Amniotic stem cell (primary cell): ENCODE measurements around the gene TCF25.

ENCODE experiments used
- DNase-seq: peaks from one replicate; lab custom pipeline; 2025; lab: John Stamatoyannopoulos, UW

Gene TCF25

DNA sequence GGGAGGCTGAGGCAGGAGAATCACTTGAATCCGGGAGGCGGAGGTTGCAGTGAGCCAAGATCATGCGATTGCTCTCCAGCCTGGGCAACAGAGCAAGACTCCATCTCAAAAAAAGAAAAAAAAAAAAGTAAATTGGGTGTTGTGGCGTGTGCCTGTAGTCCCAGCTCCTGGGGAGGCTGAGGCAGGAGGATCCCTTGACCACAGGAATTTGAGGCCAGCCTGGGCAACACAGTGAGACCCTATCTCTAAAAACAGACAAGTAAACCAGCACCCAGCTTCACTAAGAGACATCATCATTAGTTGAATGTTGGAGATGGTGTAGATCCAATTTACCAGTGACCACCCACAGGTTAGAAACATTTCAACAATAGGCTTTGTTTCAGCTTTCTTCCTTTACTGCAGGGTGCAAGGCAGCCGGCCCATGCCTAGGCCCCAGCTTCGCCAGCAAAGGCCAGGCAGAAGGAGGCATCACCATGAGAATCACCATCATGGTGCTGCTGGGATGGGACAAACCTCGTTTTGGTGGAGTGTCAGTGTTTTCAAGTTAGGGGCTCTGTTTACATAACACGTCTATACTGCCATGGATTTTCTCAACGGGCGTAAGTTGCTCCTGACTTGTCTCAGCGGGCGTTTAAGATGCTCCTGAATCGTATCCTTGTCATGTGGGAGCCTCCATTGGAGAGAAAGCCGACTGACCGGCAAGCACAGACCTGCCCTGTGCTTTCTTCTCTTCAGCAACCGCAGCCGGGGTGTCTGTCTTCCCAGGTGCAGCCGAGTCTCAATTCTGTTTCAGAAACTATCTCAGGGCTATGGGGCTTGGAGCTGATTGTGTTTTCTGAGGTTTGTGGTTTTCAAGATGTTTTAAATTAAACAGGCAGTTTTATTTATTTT lies 7.3 kb downstream of the TCF25 start:
- DNase-seq, result no peak

GRCh38 chr16:89881368-89881730 lies 8.0 kb downstream of the TCF25 start:
- DNase-seq, result no peak

DNA sequence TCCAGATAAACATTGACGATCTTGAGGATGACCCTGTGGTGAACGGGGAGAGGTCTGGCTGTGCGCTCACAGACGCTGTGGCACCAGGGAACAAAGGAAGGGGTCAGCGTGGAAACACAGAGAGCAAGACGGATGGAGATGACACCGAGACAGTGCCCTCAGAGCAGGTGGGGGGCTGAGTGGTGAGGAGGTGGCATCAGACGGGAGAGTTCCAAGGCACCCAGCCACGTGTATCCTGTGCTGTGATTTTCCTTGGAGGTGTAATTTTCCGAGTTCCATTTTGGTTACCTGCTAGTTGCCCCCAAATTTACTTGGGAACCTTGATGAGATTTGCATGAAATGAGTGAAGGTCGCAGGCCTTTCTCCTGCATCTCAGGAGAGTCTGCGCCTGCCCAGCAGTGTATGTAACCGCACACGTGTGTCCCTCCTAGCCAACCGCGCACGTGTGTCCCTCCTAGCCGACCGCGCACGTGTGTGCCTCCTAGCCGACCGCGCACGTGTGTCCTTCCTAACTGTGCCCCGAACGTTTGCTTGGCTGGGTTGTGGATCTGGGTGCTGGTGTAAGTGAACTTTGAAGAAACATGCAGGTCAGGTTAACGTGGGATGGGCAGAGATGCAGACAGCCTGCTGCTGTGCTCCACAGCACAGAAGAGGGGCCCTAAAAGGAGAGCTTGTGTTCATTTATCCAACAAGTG lies 10.1 kb downstream of the TCF25 start:
- no peak for DNase-seq

GRCh38 chr16:89884041-89884421 lies 10.6 kb downstream of the TCF25 start:
- DNase-seq, result no peak

- DNase-seq, result no peak
These were observed 13.9 kb downstream of the TCF25 start for GRCh38 chr16:89887243-89887642.

DNA sequence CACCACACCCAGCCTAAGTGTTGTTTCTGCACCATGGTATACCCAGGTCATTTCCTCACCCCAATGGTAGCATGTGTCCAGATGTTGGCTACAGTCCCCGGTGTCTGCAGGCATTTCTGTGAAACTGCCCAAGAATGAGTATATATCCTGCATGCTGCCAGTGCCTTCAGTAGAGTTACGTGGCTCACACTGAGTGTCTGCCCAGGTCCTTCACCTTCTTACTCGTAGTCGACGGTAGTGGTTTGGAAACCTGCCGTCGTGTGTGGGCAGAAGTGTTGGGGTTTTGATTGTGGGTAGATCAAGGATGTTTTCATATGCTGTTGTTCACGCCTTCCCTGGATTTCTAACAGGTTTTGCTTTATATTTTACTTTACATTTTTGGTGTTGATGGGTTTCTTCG lies 16.8 kb downstream of the TCF25 start:
- DNase-seq, result no peak

DNA sequence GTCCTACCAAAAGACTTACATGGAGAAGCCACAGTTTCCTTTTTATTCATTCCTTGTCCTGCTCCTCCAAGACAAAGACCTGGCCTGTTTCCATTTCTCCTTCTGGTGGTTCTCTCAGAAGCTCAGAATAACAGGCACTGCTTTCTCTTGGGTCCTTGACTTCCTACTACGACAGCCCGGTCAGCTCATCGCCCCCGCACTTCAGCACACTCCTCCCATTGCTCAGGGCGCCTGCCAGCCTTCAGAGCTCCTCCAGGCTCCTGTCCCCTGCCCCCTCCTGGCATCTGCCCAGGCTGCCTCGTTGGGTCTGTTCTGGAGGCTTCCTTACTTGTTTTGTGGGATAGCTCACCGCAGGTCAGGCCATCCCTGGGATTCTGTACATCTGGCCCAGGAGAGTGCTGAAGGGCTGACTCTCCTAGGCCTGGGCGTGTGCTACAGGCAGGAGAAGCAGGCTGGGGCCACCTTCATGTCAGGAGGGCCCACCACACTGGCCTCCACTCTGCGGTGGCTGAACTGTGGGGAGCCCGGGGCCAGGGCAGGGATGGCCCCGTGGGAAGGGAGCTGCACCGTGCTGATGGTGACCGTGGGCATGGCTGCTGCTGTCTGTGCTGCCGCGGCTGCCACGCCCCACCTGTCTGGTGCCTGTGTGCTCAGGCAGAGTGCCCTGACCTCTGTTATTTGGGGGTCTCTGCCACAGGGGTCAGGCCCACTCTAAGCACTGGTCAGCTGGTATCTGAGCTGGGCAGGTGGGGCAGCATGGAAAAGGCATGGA lies 17.7 kb downstream of the TCF25 start:
- no peak for DNase-seq

DNA sequence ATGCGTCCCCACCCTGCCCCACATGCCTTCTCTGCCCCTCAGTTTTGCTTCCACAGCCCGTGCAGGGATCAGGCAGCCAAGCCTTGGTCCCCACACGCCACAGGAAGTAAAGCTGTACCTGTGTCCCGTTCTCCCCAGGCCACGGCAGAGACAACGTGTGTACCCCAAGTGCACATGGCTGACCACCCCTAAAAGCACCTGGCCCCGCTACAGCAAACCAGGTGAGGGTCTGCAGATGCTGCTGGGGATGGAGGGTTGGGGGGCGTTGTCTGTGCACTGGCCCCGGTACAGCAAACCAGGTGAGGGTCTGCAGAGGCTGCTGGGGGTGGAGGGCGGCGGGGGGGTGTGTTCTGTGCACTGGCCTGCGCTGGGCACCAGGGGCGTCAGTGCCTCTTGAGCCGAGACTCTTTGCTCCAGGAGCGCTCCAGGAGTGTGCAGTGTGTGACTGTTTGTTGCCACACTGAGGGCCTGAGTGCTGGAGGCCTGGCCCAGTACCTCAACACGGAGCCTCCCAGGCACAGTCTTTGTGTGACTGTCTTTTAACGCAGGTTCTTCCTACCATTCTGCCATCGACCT lies 18.8 kb downstream of the TCF25 start:
- DNase-seq, result no peak

DNA sequence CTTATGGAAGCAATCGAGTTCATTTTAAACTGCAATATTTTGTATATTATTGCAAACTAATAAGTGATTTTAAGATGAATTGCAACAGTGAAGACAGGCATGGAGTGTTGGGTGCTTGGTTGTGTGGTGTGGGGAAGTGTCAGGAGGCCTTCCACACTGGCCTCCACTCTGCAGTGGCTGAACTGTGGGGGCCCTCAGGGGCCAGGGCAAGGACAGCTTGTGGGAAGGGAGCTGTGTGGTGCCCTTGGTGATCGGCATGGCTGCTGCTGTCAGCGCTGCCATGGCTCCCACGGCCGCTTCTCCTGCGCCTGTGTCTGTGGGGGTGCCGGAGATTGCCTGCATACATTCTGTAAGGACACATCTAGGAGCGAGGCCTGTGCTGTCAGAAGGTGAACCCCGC lies 19.2 kb downstream of the TCF25 start:
- DNase-seq, result no peak

DNA sequence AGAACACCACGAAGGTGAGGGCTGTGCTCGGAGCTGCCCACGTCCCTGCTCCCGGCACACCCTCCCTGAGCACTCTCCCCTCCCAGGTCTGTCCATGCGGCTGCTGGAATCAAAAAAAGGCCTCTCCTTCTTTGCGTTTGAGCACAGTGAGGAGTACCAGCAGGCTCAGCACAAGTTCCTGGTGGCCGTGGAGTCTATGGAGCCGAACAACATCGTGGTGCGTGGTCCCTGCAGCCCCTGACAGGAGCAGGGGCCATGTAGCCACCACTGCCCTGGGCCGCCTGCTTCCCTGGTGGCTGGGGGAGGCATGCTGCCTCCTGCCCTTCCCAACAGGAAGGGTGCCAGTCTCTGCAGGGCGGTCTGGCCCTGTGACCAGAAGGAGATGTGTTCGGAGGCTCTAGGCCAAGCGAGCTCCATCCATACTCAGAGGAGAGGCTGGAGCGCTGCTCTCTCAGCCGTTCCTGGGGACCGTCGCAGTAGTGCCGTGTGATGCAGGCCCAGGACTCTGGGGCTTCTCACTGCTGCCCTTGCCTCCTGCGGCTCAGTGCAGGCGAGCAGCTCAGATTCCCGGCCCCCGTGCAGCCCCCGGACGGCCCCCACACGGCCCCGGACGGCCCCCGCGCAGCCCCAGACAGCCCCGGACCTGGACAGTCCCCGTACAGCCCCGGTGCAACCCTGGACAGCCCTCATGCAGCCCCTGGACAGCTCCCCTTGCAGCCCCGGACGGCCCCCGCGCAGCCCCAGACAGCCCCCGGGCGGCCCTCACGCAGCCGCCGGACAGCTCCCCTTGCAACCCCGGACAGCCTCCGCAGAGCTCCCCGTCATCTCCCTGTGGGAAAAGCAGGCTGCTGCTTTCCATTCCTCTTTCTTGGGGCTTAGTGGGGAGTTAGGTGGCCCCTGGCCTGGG lies 20.5 kb downstream of the TCF25 start:
- no peak for DNase-seq

DNA sequence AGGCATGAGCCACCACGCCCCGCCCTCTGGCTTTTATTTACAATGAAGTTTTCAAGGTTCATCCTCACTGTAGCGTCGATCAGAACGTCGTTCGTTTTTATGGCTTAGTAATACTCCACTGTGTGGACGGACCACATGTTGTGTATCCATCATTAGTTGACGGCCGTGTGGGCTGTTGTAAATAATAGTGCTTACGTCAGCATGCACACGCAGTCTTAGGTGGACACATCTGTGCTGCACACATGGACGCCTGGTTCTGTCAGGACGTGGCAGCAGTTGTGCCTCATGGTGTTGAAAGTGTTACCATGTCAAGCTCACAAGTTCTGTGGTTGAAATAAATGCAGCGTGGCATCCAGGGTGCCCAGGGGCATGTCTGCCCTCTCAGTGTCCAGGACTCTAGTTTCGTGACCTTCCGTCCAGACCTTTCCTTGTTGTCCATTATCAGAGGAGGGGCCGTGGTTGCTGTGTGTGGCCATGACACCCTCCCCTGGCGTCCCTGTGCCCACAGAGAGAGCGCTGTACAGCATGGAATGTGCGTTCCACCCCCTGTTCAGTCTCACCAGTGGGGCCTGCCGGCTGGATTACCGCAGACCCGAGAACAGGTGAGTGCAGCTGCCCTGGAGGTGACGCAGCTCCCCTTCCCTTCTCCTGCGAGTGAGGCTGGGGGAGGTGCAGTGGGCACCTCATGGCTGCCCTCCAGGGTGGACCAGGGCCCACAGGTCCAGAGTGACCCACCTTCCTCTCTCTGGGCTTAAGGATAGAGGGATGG lies 22.3 kb downstream of the TCF25 start:
- DNase-seq, result no peak

GRCh38 chr16:89897204-89897603 lies 23.8 kb downstream of the TCF25 start:
- DNase-seq, result no peak

- no peak for DNase-seq
These were observed 25.0 kb downstream of the TCF25 start for GRCh38 chr16:89898201-89898967.

DNA sequence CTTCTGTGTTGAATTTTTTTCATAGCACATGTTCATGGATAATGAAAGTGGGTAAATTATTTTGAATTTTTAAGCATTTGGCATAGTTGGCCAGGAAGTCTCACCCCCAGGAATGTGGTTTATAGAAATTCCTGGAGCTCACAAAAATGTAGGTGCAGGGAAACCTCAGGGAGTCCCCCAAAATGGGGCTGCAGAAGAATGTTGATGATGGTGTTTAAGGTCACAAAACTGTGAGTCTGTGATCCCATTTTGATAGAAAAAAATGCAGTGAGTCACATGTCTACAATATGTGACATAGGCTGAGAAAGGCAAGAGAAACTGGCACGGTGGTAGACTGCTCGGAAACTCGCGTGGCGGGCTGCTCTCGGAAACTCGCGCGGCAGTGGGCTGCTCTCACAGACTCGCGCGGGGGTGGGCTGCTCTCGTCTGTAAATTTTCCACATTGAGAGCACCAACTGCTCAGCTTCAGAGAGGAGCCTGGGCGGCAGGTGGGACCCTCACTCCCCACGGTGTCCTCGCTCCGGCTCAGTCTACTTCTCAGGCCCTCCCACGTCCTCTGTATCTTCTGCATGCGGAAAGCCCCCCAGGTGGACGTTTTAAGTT lies 26.6 kb downstream of the TCF25 start:
- DNase-seq, result no peak

- DNase-seq, result no peak
These were observed 27.5 kb downstream of the TCF25 start for GRCh38 chr16:89900885-89901284.

- no peak for DNase-seq
These were observed 29.6 kb downstream of the TCF25 start for GRCh38 chr16:89902980-89903379.

DNA sequence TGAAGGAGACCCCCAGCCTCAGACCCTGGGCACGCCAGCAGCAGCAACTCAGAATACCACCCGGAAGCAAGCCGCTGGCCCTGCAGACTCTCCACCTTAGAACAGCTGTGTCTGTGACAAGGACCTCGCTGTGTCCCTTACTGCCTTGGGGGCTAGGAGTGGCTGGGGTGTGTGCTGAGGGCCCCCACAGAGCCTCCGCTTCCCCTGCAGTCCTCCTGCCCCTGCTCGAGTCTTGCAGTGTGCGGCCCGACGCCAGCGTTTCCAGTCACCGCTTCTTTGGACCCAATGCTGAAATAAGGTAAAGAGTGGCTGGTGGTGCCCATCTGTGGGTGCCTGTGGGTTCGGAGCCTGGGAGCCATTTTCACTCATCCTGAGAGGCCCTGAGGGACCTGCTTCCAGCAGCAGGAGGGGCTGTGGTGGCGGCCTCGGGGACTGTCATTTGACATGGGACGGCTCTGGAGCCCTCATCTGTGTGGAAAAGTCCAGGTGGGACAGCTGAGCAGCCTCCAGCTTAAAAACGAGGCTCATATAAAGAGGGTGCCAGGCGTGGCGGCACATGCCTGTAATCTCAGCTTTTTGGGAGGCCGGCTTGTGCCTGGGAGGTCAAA lies 30.6 kb downstream of the TCF25 start:
- no peak for DNase-seq

GRCh38 chr16:89904606-89905510 lies 31.5 kb downstream of the TCF25 start:
- no peak for DNase-seq
